Gastrocnemius medialis (tissue), 4 donors: ENCODE results near the gene APAF1. TPM values are rescaled to one million over a fixed set of nuclear protein-coding genes. Genes with fewer than 3 reads are reported as not detected.
A peak's percentile ranks its signal among the peaks of the same experiment; 100 is the strongest.

Experiments used
- ATAC-seq, 2 donors: fragments of 150-250 bp; one replicate each; pipeline ENCODE4 v1.9.1; 2016
- DNase-seq, 2 donors: peaks; one replicate each; pipeline ENCODE4 v3.0.0-alpha.2; 2019
- H3K27ac ChIP-seq, 4 donors: fragments of 200-600 bp; sonication (generic); 1 replicate in 1 of 4; 2 replicates in 3 of 4; pipeline ENCODE4 v1.5.1; 2016 to 2018; ENCODE audit warnings: mild to moderate bottlenecking in 2 of 4, moderate library complexity in 1 of 4
- H3K27me3 ChIP-seq, 3 donors: fragments of 200-600 bp; sonication (generic) in 2 of 3; 1 replicate in 1 of 3; 2 replicates in 2 of 3; pipeline versions ENCODE4 v1.5.1 to v1.6.0; 2016 to 2019; ENCODE audit warnings: mild to moderate bottlenecking in 1 of 3, moderate library complexity in 1 of 3
- H3K36me3 ChIP-seq, 2 donors: fragments of 200-600 bp; sonication (generic) in 1 of 2; one replicate each; pipeline ENCODE4 v1.5.1; 2017 to 2018
- H3K4me1 ChIP-seq, 2 donors: fragments of 200-600 bp; sonication (generic) in 1 of 2; one replicate each; pipeline ENCODE4 v1.5.1; 2016 to 2017; ENCODE audit warnings: mild to moderate bottlenecking in 2 of 2
- H3K4me3 ChIP-seq, 4 donors: fragments of 200-600 bp; sonication (generic) in 3 of 4; 1 replicate in 1 of 4; 2 replicates in 3 of 4; pipeline ENCODE4 v1.5.1; 2016 to 2019; ENCODE audit warnings: mild to moderate bottlenecking in 2 of 4
- H3K9me3 ChIP-seq, 3 donors: fragments of 200-600 bp; sonication (generic) in 2 of 3; 1 replicate in 1 of 3; 2 replicates in 2 of 3; pipeline ENCODE4 v1.5.1; 2016 to 2019
- CTCF ChIP-seq, 5 experiments: fragments of 450-650 bp in 3 of 5; fragments of 200-600 bp in 2 of 5; sonication (generic) in 2 of 5; IDR thresholded peaks in 4 of 5; conservative IDR thresholded peaks in 1 of 5; 1 replicate in 4 of 5; 2 replicates in 1 of 5; pipeline ENCODE4 v1.5.1; 2016 to 2019; ENCODE audit warnings: antibody characterized with exemption in 5 of 5, mild to moderate bottlenecking in 3 of 5, moderate library complexity in 3 of 5
- POLR2A ChIP-seq, 2 donors: fragments of 450-650 bp; IDR thresholded peaks; one replicate each; pipeline ENCODE4 v1.6.1; 2017; ENCODE audit warnings: antibody characterized with exemption in 2 of 2, mild to moderate bottlenecking in 2 of 2, moderate library complexity in 2 of 2
- in situ Hi-C, 4 donors: fragments of 200-750 bp; cut with MboI; loops; one replicate each; pipeline versions ENCODE4 v1.15.0 to v1.8.0; 2017; ENCODE audit warnings: low sequenced_read_pairs in 4 of 4
- intact Hi-C: fragments of 100-400 bp; cut with DNase I; formaldehyde crosslinking; loops from one replicate; pipeline ENCODE4 v1.15.1; 2023; ENCODE audit warnings: low total_unique reads
- total RNA-seq, 4 donors: library from RNA; depleted of rRNA; stranded (reverse); fragments of >200 nt; gene quantifications; one replicate each; pipeline versions ENCODE4 v1.1.0 to v1.2.3, GENCODE V29; 2016

APAF1 gene
- total RNA-seq, 4 donors from 2014 or later = 5.8 to 11.5 (median 7.0) TPM

GRCh38 chr12:98697209-98697608 lies 52.1 kb downstream of the APAF1 start:
- Histone ChIP-seq H3K9me3 (no peaks in the 10 kb centered on the region), H3K36me3 (peaks cover 0 to 12% of the 10 kb centered on the region in 2 donors), H3K4me1 (peaks cover 5 to 6% of the 10 kb centered on the region in 2 donors), H3K27ac (no peak overlapping the region), H3K27me3 (no peaks in the 10 kb centered on the region), H3K4me3 (no peak overlapping the region)
- in situ Hi-C loops (loop anchor here in 1 of 4 donors (25.0 kb wide), 1 partner anchor 315 kb away; no protein-coding TSS in a partner anchor), intact Hi-C loops (no loop called here)
- DNase-seq = no peak
- TF ChIP-seq POLR2A (IDR thresholded peaks at IDR 0.05) (no peak), CTCF (IDR thresholded peaks at IDR 0.05 in 4 of 5, conservative IDR thresholded peaks at IDR 0.05 in 1 of 5) (no peak)
- ATAC-seq = no peak

GRCh38 chr12:98698603-98699463 lies 53.7 kb downstream of the APAF1 start:
- in situ Hi-C loops = loop anchor here in 1 of 4 donors (25.0 kb wide), 1 partner anchor 313 kb away; no protein-coding TSS in a partner anchor
- TF ChIP-seq CTCF (IDR thresholded peaks at IDR 0.05 in 4 of 5, conservative IDR thresholded peaks at IDR 0.05 in 1 of 5) (peak in 1 of 5 experiments; percentile 44), POLR2A (IDR thresholded peaks at IDR 0.05) (no peak)
- no peaks in the 10 kb centered on the region for H3K9me3 ChIP-seq

GRCh38 chr12:98699586-98699985 lies 54.5 kb downstream of the APAF1 start:
- H3K4me1 ChIP-seq = peaks cover 5 to 6% of the 10 kb centered on the region in 2 donors
- peaks cover 0 to 19% of the 10 kb centered on the region in 2 donors for H3K36me3 ChIP-seq
- H3K27ac ChIP-seq = no peak overlapping the region
- H3K27me3 ChIP-seq = no peaks in the 10 kb centered on the region
- no peaks in the 10 kb centered on the region for H3K9me3 ChIP-seq
- H3K4me3 ChIP-seq = no peak overlapping the region
- DNase-seq (no peak), ATAC-seq (no peak)
- in situ Hi-C loops = loop anchor here in 1 of 4 donors (25.0 kb wide), 1 partner anchor 313 kb away; no protein-coding TSS in a partner anchor
- TF ChIP-seq POLR2A (IDR thresholded peaks at IDR 0.05) (no peak), CTCF (IDR thresholded peaks at IDR 0.05 in 4 of 5, conservative IDR thresholded peaks at IDR 0.05 in 1 of 5) (no peak)
- intact Hi-C loops = loop anchor here (1.0 kb wide), 1 partner anchor 299 kb away; no protein-coding TSS in a partner anchor

More at GRCh38 chr12:98698603-98699463, 53.7 kb downstream of the APAF1 start:
- ATAC-seq (peak; percentile 68 to 72), DNase-seq (peak; percentile 7 to 26)
- peaks cover 5 to 6% of the 10 kb centered on the region in 2 donors for H3K4me1 ChIP-seq
- H3K27ac ChIP-seq = no peak overlapping the region
- intact Hi-C loops = loop anchor here (1.0 kb wide), 1 partner anchor 299 kb away; no protein-coding TSS in a partner anchor
- H3K27me3 ChIP-seq = no peaks in the 10 kb centered on the region
- H3K4me3 ChIP-seq = no peak overlapping the region
- peaks cover 0 to 12% of the 10 kb centered on the region in 2 donors for H3K36me3 ChIP-seq

GRCh38 chr12:98701166-98701565 lies 56.1 kb downstream of the APAF1 start:
- Histone ChIP-seq H3K4me1 (peaks cover 5 to 6% of the 10 kb centered on the region in 2 donors), H3K36me3 (peaks cover 0 to 16% of the 10 kb centered on the region in 2 donors), H3K27ac (no peak overlapping the region), H3K9me3 (no peaks in the 10 kb centered on the region), H3K4me3 (no peak overlapping the region), H3K27me3 (no peaks in the 10 kb centered on the region)
- no peak for TF ChIP-seq CTCF (IDR thresholded peaks at IDR 0.05 in 4 of 5, conservative IDR thresholded peaks at IDR 0.05 in 1 of 5)
- TF ChIP-seq POLR2A (IDR thresholded peaks at IDR 0.05) = no peak
- no peak for ATAC-seq
- intact Hi-C loops (no loop called here), in situ Hi-C loops (loop anchor here in 2 of 4 donors (25.0 kb wide), 1 partner anchor 286 kb away; no protein-coding TSS in a partner anchor)
- DNase-seq = no peak
